LNCaP clone FGC (cell line): ENCODE data around the gene SPRN.
"Not testable (repeated sequence)": the region's sequence is repeated elsewhere in the genome, so short reads cannot be mapped to it uniquely, and the experiment has no call there.

Source experiments
- DNase-seq: peaks from one replicate; pipeline ENCODE4 v3.0.0-alpha.2; 2011; ENCODE audit warnings: low read depth
- H3K4me3 ChIP-seq: 2 replicates; pipeline ENCODE4 v1.5.1; 2011; ENCODE audit warnings: mild to moderate bottlenecking, low read depth, low read length, control low read depth
- TF ChIP-seq, protein P1 (sequence below): IDR thresholded peaks from 2 replicates; pipeline ENCODE4 v1.5.1; 2012; ENCODE audit warnings: mild to moderate bottlenecking; ENCODE audit not compliant: control insufficient read depth, insufficient read depth; ENCODE audit errors: extremely low read depth

The SPRN gene

DNA sequence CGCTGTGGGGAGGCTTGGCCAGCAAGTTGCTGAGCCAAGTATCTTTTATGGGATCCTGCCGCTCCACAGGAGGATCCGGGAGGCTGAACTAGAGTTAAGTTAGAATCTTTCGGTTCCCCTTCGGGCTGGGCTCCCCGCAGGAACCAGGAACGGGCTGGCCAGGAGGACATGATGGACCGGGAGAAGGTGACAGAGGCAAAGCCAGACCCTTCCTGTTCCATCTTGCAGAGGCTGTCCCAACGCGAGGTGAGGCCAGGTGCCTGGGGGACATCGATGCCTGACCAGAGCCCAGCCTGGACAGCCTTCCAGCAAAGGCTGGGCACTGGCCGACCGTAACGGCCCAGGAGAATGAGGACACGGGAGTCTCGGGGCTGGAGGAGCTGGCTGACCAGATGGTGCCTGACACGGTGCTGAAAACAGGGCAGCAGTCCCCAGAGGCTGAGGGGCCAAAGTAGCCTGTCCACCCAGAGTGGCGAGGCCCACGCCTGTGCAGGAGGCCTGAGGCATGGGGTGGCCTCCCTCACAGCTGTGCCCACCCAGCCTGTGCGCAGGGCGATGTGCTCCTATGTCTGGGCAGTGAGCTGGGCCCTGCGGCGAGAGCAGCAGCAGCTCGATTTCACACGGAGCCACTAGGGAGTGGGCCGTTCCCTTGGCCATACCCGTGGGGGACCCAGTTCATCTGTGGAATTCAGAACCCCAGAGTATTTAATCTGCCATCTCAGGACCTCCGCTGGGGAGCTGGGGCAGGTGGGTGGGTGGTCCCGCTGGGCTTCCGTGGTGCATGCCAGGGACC lies 47.2 kb downstream of the SPRN start:
- no peak overlapping the region for H3K4me3 ChIP-seq
- TF ChIP-seq, protein P1, sequence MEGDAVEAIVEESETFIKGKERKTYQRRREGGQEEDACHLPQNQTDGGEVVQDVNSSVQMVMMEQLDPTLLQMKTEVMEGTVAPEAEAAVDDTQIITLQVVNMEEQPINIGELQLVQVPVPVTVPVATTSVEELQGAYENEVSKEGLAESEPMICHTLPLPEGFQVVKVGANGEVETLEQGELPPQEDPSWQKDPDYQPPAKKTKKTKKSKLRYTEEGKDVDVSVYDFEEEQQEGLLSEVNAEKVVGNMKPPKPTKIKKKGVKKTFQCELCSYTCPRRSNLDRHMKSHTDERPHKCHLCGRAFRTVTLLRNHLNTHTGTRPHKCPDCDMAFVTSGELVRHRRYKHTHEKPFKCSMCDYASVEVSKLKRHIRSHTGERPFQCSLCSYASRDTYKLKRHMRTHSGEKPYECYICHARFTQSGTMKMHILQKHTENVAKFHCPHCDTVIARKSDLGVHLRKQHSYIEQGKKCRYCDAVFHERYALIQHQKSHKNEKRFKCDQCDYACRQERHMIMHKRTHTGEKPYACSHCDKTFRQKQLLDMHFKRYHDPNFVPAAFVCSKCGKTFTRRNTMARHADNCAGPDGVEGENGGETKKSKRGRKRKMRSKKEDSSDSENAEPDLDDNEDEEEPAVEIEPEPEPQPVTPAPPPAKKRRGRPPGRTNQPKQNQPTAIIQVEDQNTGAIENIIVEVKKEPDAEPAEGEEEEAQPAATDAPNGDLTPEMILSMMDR: no peak
- DNase-seq: no peak

DNA sequence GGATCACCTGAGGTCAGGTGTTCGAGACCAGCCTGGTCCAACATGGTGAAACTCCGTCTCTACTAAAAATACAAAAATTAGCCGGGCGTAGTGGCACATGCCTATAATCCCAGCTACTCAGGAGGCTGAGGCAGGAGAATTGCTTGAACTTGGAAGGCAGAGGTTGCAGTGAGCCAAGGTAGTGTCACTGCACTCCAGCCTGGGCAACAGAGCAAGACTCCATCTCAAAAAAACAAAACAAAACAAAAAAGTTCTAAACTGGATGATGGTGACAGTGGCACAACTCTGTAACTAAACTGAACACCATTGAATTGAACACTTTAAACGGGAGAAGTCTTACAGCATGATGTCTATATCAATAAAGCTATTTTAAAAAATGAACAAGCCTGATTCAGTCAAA lies 48.2 kb downstream of the SPRN start:
- DNase-seq, H3K4me3 ChIP-seq: not testable (repeated sequence)

DNA sequence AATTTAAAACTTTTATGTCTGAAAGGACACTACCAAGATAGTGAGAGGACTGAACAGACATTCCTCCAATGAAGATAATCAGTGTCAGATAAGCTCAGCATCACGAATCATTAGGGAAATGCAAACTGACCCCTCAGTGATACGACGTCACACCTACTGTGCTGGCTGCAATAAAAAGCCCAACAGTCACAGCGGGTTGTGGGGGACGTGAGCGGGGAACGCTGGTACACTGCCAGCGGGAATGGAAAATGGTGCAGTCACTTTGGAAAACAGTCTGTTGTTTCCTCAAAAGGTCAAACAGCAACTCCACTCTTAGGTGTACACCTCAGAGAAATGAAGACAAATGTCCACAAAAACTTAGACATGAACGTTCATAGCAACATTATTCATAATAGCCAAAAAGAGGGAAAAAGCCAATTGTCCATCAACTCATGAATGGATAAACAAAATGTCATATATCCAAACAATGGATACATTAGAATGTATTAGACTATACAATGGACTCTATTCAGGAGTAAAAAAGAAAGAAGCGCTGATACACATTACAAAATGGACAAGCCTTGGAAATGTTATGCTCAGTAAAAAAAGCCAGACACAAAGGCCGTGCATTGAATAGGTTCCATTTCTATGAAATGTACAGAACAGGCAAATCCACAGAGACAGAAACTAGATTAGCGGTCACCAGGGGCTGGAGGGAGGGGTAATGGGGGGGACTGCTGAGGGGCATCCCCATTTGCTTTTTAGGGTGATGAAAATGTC lies 48.9 kb downstream of the SPRN start:
- TF ChIP-seq, protein P1: no peak
- no peak for DNase-seq
- H3K4me3 ChIP-seq: no peak overlapping the region

DNA sequence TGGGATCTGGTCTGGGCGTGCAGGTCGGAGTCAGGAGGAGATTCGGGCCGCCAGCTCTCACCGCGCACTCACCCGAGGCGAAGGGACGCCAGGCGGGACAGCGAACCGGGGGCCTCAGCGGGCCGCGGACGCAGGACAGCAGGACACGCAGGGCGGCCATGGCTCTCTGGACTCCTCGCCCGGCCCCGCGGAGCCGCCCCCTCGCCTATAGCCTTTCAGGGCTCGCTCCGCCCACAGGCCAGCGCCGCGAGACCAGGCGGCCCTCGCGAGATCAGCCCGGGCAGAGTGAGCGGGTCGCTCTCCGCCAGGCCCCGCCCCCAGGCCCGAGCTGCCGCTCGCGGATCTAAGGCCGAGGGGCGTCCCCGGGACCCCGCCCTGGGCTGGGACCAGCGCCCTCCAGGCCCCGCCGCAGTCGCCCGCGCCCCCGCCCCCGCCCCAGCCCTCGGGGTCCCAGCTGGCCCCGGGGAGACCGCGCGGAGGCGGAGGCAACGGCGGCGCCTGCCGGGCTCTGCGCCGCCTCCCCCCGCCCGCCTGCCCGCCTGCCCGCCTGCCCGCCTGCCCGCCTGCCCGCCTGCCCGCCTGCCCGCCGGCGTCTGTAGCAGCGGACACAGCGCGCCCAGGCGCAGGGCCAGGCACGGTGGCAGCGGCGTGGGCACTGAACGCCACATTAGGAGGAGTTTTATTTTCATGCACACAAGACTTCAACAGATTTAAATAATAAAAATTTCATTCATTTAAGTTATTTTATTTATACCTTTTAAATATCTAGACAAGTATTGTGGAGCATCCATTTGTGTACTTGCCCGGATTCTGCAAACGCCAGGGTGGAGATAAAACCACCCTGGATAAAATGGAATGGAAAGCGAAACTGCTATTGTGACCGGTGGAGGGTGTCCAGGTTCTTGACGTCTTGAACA lies 51.0 kb downstream of the SPRN start, which contains the start of gene ECHS1:
Gene ECHS1 (minus strand): TSS at position 181 of the 917 bp plus-strand sequence. CDS start 21 bp downstream, at position 160.
- TF ChIP-seq, protein P1: no peak
- DNase-seq: peak; percentile 63
- H3K4me3 ChIP-seq: peak within 1 kb of the TSS; percentile 69

DNA sequence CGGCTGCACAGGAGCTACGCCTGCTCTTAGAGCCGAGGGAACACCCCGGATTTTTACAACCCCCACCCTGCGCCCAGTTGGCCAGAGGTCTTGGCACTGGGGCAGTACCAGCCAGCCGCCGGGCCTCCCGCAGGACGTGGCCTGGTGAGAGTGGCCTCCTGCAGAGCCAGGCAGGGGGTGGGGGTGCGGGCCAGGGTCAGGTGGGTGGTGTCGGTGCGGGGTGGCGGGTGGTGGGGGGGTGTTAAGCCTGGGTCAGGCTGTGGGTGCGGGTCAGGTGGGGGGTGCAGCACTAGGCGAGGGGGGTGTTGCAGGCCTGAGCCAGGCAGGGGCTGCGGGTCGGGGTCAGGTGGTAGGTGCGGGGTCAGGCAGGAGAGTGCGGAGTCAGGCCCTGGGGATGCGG lies 51.9 kb downstream of the SPRN start:
- TF ChIP-seq, protein P1: no peak
- peak overlapping the region; percentile 69 for H3K4me3 ChIP-seq
- no peak for DNase-seq
